H9 (cell line): ENCODE results near the gene CCNY. TPM values are rescaled to one million over a fixed set of nuclear protein-coding genes. Genes with fewer than 3 reads are reported as not detected.

ENCODE experiments used
- DNase-seq: peaks from one replicate; pipeline ENCODE4 v3.0.0-alpha.2; 2017
- H2AFZ ChIP-seq: one replicate; pipeline ENCODE4 v1.6.1; 2013; ENCODE audit warnings: mild to moderate bottlenecking, low read length, control low read depth, moderate library complexity
- H2AK5ac ChIP-seq: 2 replicates; pipeline ENCODE4 v1.6.1; 2013; ENCODE audit warnings: low read length, control low read depth, mixed read lengths; ENCODE audit not compliant: insufficient read length
- H2BK120ac ChIP-seq: one replicate; pipeline ENCODE4 v1.6.1; 2013; ENCODE audit warnings: low read depth, mild to moderate bottlenecking, low read length, control low read depth, inconsistent platforms; ENCODE audit not compliant: poor library complexity, severe bottlenecking
- H2BK12ac ChIP-seq: 2 replicates; pipeline ENCODE4 v1.6.1; 2013; ENCODE audit warnings: low read length, control low read depth, mixed read lengths, low read depth; ENCODE audit not compliant: insufficient read length
- H2BK15ac ChIP-seq: 2 replicates; pipeline ENCODE4 v1.6.1; 2013; ENCODE audit warnings: low read depth, low read length, control low read depth
- H2BK20ac ChIP-seq: one replicate; pipeline ENCODE4 v1.6.1; 2013; ENCODE audit warnings: low read depth, mild to moderate bottlenecking, low read length, control low read depth, inconsistent platforms; ENCODE audit not compliant: poor library complexity, severe bottlenecking
- H2BK5ac ChIP-seq: 2 replicates; pipeline ENCODE4 v1.6.1; 2013; ENCODE audit warnings: low read length, control low read depth, mixed read lengths; ENCODE audit not compliant: insufficient read length
- H3K14ac ChIP-seq: 2 replicates; pipeline ENCODE4 v1.6.1; 2013; ENCODE audit warnings: low read length, control low read depth; ENCODE audit not compliant: insufficient read depth
- H3K18ac ChIP-seq: 2 replicates; pipeline ENCODE4 v1.6.1; 2013; ENCODE audit warnings: low read depth, mild to moderate bottlenecking, mixed read lengths, low read length, control low read depth; ENCODE audit not compliant: insufficient read length
- H3K23ac ChIP-seq: 2 replicates; pipeline ENCODE4 v1.6.1; 2013; ENCODE audit warnings: low read length, control low read depth, mixed read lengths, low read depth; ENCODE audit not compliant: insufficient read length
- H3K23me2 ChIP-seq: 2 replicates; pipeline ENCODE4 v1.6.1; 2013; ENCODE audit warnings: low read depth, mild to moderate bottlenecking, mixed read lengths, low read length, control low read depth; ENCODE audit not compliant: insufficient read length, poor library complexity, severe bottlenecking
- H3K27ac ChIP-seq: 2 replicates; pipeline ENCODE4 v1.5.1; 2013; ENCODE audit warnings: low read length, control low read depth, mixed read lengths, low read depth; ENCODE audit not compliant: insufficient read length
- H3K27me3 ChIP-seq: 2 replicates; pipeline ENCODE4 v1.6.1; 2013; ENCODE audit warnings: low read length, control low read depth, inconsistent platforms; ENCODE audit not compliant: insufficient read depth
- H3K4ac ChIP-seq: 2 replicates; pipeline ENCODE4 v1.6.1; 2013; ENCODE audit warnings: low read depth, mild to moderate bottlenecking, control low read depth, inconsistent platforms, low read length, moderate library complexity
- H3K4me1 ChIP-seq: 2 replicates; pipeline ENCODE4 v1.6.1; 2013; ENCODE audit warnings: low read length, control low read depth, inconsistent platforms; ENCODE audit not compliant: insufficient read depth
- H3K4me2 ChIP-seq: 2 replicates; pipeline ENCODE4 v1.6.1; 2013; ENCODE audit warnings: low read length, control low read depth, mixed read lengths; ENCODE audit not compliant: insufficient read length, insufficient read depth
- H3K56ac ChIP-seq: 2 replicates; pipeline ENCODE4 v1.6.1; 2013; ENCODE audit warnings: low read depth, mild to moderate bottlenecking, mixed read lengths, low read length, control low read depth; ENCODE audit not compliant: insufficient read length
- H3K79me1 ChIP-seq: 2 replicates; pipeline ENCODE4 v1.6.1; 2013; ENCODE audit warnings: low read depth, mild to moderate bottlenecking, moderate library complexity, low read length, control low read depth, inconsistent platforms; ENCODE audit not compliant: insufficient read depth, poor library complexity, severe bottlenecking
- H3K79me2 ChIP-seq: 2 replicates; pipeline ENCODE4 v1.6.1; 2013; ENCODE audit warnings: low read length, control low read depth, inconsistent platforms; ENCODE audit not compliant: insufficient read depth
- H3K9ac ChIP-seq: 2 replicates; pipeline ENCODE4 v1.6.1; 2013; ENCODE audit warnings: low read length, control low read depth, mixed read lengths; ENCODE audit not compliant: insufficient read length; ENCODE audit errors: extremely low read depth
- H3K9me3 ChIP-seq: one replicate; pipeline ENCODE4 v1.6.1; 2013; ENCODE audit warnings: low read depth, low read length, inconsistent platforms; ENCODE audit not compliant: control insufficient read depth
- H3T11ph ChIP-seq: one replicate; pipeline ENCODE4 v1.6.1; 2013; ENCODE audit warnings: mild to moderate bottlenecking, low read length, control low read depth, inconsistent platforms
- H4K20me1 ChIP-seq: one replicate; pipeline ENCODE4 v1.6.1; 2013; ENCODE audit not compliant: control insufficient read depth, insufficient read length, insufficient read depth
- H4K5ac ChIP-seq: 2 replicates; pipeline ENCODE4 v1.6.1; 2013; ENCODE audit warnings: low read depth, mild to moderate bottlenecking, mixed read lengths, low read length, control low read depth; ENCODE audit not compliant: insufficient read length
- H4K8ac ChIP-seq: replicated peaks from 2 replicates; pipeline ENCODE4 v1.6.1; 2013; ENCODE audit warnings: low read length, control low read depth, mixed read lengths, low read depth; ENCODE audit not compliant: insufficient read length
- H4K91ac ChIP-seq: 2 replicates; pipeline ENCODE4 v1.6.1; 2013; ENCODE audit warnings: low read depth, mild to moderate bottlenecking, moderate library complexity, mixed read lengths, low read length, control low read depth; ENCODE audit not compliant: insufficient read length
- H3K27ac Mint-ChIP-seq, 3 experiments: 2 replicates in 2 of 3; 3 replicates in 1 of 3; pipeline ENCODE4 v1.8.0; 2020 to 2021; ENCODE audit warnings: mixed read lengths in 3 of 3, mild to moderate bottlenecking in 1 of 3, moderate library complexity in 1 of 3
- H3K27me3 Mint-ChIP-seq: 2 replicates; pipeline ENCODE4 v1.8.0; 2021; ENCODE audit warnings: low read depth, mild to moderate bottlenecking, moderate library complexity, mixed read lengths
- H3K36me3 Mint-ChIP-seq, 3 experiments: 2 replicates in 2 of 3; 3 replicates in 1 of 3; pipeline ENCODE4 v1.8.0; 2020 to 2021; ENCODE audit warnings: low read depth in 3 of 3, mixed read lengths in 3 of 3; ENCODE audit not compliant: insufficient read depth in 1 of 3
- H3K4me1 Mint-ChIP-seq, 2 experiments: 2 replicates each; pipeline ENCODE4 v1.8.0; 2020; ENCODE audit warnings: mixed read lengths in 2 of 2
- H3K4me3 Mint-ChIP-seq, 2 experiments: 2 replicates in 1 of 2; 3 replicates in 1 of 2; pipeline ENCODE4 v1.8.0; 2020 to 2021; ENCODE audit warnings: mild to moderate bottlenecking in 2 of 2, mixed read lengths in 2 of 2, moderate library complexity in 1 of 2
- H3K9me3 Mint-ChIP-seq, 2 experiments: 2 replicates in 1 of 2; 3 replicates in 1 of 2; pipeline ENCODE4 v1.8.0; 2020; ENCODE audit warnings: mild to moderate bottlenecking in 2 of 2, mixed read lengths in 2 of 2, moderate library complexity in 1 of 2
- CTCF ChIP-seq: fragments of 200-600 bp; sonication (generic); conservative IDR thresholded peaks from 3 replicates; pipeline ENCODE4 v1.8.0; 2021; ENCODE audit warnings: antibody characterized with exemption, mild to moderate bottlenecking
- WGBS: extraction: QIAGEN DNeasy Blood & Tissue Kit; methylation state at CpG from one replicate; pipeline ENCODE4 v1.1.7; 2013; ENCODE audit warnings: missing lambda C conversion rate, low lambda C conversion rate, mixed read lengths; ENCODE audit not compliant: insufficient read length; ENCODE audit errors: extremely low coverage; 5-methylcytosine and 5-hydroxymethylcytosine counted together
- total RNA-seq: library from RNA; stranded (reverse); gene quantifications from 2 replicates; pipeline ENCODE4 v1.2.1, GENCODE V29; 2021

CCNY gene
- total RNA-seq, 1 experiment from 2014 or later, result 62.1 TPM

- no peaks in the 10 kb centered on the region for H3K23me2 ChIP-seq
- no peak overlapping the region for H3K4ac ChIP-seq
- H3K27ac ChIP-seq, result no peak overlapping the region
- TF ChIP-seq CTCF, result no peak
- no peak overlapping the region for H3K18ac ChIP-seq
- H3K27me3 ChIP-seq, result no peaks in the 10 kb centered on the region
- no peaks in the 10 kb centered on the region for H3K27me3 Mint-ChIP-seq
- no peak overlapping the region for H4K5ac ChIP-seq
- no peak overlapping the region for H3K4me2 ChIP-seq
- H4K8ac ChIP-seq, result no peak overlapping the region
- H4K20me1 ChIP-seq, result no peaks in the 10 kb centered on the region
- H2BK5ac ChIP-seq, result no peak overlapping the region
- peaks cover 18 to 22% of the 10 kb centered on the region in 2 experiments for H3K4me1 Mint-ChIP-seq
- no peaks in the 10 kb centered on the region for H3K79me2 ChIP-seq
- H3K9me3 ChIP-seq, result no peaks in the 10 kb centered on the region
- H3K27ac Mint-ChIP-seq, result no peak overlapping the region
- H3K4me3 Mint-ChIP-seq, result no peak overlapping the region
- H3K23ac ChIP-seq, result no peak overlapping the region
- H2BK15ac ChIP-seq, result no peak overlapping the region
- no peak overlapping the region for H4K91ac ChIP-seq
- no peak overlapping the region for H2BK12ac ChIP-seq
- H2BK120ac ChIP-seq, result no peak overlapping the region
- no peak overlapping the region for H3K9ac ChIP-seq
- no peak overlapping the region for H3K56ac ChIP-seq
- no peak overlapping the region for H2AK5ac ChIP-seq
- H3K36me3 Mint-ChIP-seq, result peaks cover 5 to 9% (median 6%) of the 10 kb centered on the region in 3 experiments; a peak in 5 of 7 replicates
- H2BK20ac ChIP-seq, result no peak overlapping the region
- no peaks in the 10 kb centered on the region for H3K4me1 ChIP-seq
- no peaks in the 10 kb centered on the region for H3K9me3 Mint-ChIP-seq
- H3K14ac ChIP-seq, result no peak overlapping the region
- WGBS, result no CpG with 5 or more reads among the region's 1 CpG
- no peak overlapping the region for H3T11ph ChIP-seq
- H3K79me1 ChIP-seq, result no peaks in the 10 kb centered on the region
- H2AFZ ChIP-seq, result no peak overlapping the region
- no peak for DNase-seq
These were observed 172.3 kb downstream of the CCNY start for GRCh38 chr10:35508647-35509046.
